ENCODE data around the gene STPG2.
"Not testable (repeated sequence)": the region's sequence is repeated elsewhere in the genome, so short reads cannot be mapped to it uniquely, and the experiment has no call there.

The STPG2 gene

GRCh38 chr4:97627750-97628149 is 515.5 kb downstream of the STPG2 start:
- no peak for FAIRE-seq

GRCh38 chr4:97624204-97624603 is 519.1 kb downstream of the STPG2 start:
- FAIRE-seq: no peak

GRCh38 chr4:97605932-97606331 is 537.3 kb downstream of the STPG2 start:
- FAIRE-seq: no peak

GRCh38 chr4:97593248-97593647 is 550.0 kb downstream of the STPG2 start:
- no peak for FAIRE-seq

- no peak for FAIRE-seq
Observed at GRCh38 chr4:97590266-97590665, 553.0 kb downstream of the STPG2 start.

GRCh38 chr4:97589481-97590196 is 553.6 kb downstream of the STPG2 start:
- no peak for FAIRE-seq

- FAIRE-seq: no peak
Observed at GRCh38 chr4:97587912-97588311, 555.4 kb downstream of the STPG2 start.

- FAIRE-seq: no peak
Observed at GRCh38 chr4:97585274-97585673, 558.0 kb downstream of the STPG2 start.

GRCh38 chr4:97582890-97583289 is 560.4 kb downstream of the STPG2 start:
- FAIRE-seq: no peak

GRCh38 chr4:97577004-97577403 is 566.3 kb downstream of the STPG2 start:
- FAIRE-seq: no peak

GRCh38 chr4:97560009-97560408 is 583.3 kb downstream of the STPG2 start:
- FAIRE-seq: no peak

- FAIRE-seq: no peak
Observed at GRCh38 chr4:97558204-97558778, 585.0 kb downstream of the STPG2 start.

GRCh38 chr4:97550637-97551036 is 592.6 kb downstream of the STPG2 start:
- FAIRE-seq: not testable (repeated sequence)

- no peak for FAIRE-seq
Observed at GRCh38 chr4:97548943-97549583, 594.2 kb downstream of the STPG2 start.

GRCh38 chr4:97548186-97548585 is 595.1 kb downstream of the STPG2 start:
- no peak for FAIRE-seq

GRCh38 chr4:97531351-97531750 is 611.9 kb downstream of the STPG2 start:
- FAIRE-seq: no peak

- no peak for FAIRE-seq
Observed at GRCh38 chr4:97530676-97531075, 612.6 kb downstream of the STPG2 start.

- no peak for FAIRE-seq
Observed at GRCh38 chr4:97525236-97525635, 618.0 kb downstream of the STPG2 start.

GRCh38 chr4:97517939-97518338 is 625.3 kb downstream of the STPG2 start:
- no peak for FAIRE-seq

- FAIRE-seq: no peak
Observed at GRCh38 chr4:97513917-97514316, 629.4 kb downstream of the STPG2 start.

All from endometrium (tissue), 2 donors.